Testis (tissue), 2 donors: ENCODE results near the gene DGLUCY.

Source experiments
- CTCF ChIP-seq, 3 experiments: fragments of 450-650 bp in 2 of 3; fragments of 200-600 bp in 1 of 3; sonication (generic) in 1 of 3; IDR thresholded peaks; one replicate each; pipeline ENCODE4 v1.5.1; 2016 to 2019; ENCODE audit warnings: antibody characterized with exemption in 3 of 3, mild to moderate bottlenecking in 2 of 3, moderate library complexity in 1 of 3
- POLR2A ChIP-seq: fragments of 450-650 bp; IDR thresholded peaks from one replicate; pipeline ENCODE4 v1.6.1; 2017; ENCODE audit warnings: antibody characterized with exemption, mild to moderate bottlenecking, moderate library complexity

- TF ChIP-seq CTCF (IDR thresholded peaks at IDR 0.05) (no peak), POLR2A (no peak)
Measured at GRCh38 chr14:91190853-91191252, 77.0 kb downstream of the DGLUCY start.
